Fibroblast of the aortic adventitia (primary cell): ENCODE data around the gene IL16. TPM values are rescaled to one million over a fixed set of nuclear protein-coding genes. Genes with fewer than 3 reads are reported as not detected.

Experiments used
- DNase-seq: peaks from one replicate; pipeline ENCODE4 v3.0.0-alpha.2; 2010; ENCODE audit warnings: low read depth
- H3K4me3 ChIP-seq: 2 replicates; pipeline ENCODE4 v1.5.1; 2011; ENCODE audit warnings: low read depth, mild to moderate bottlenecking, control low read depth, low read length, moderate library complexity
- total RNA-seq: library from RNA; depleted of rRNA; stranded (reverse); fragments of >200 nt; gene quantifications from 2 replicates; pipeline ENCODE4 v1.2.3, GENCODE V29; 2012; ENCODE audit warnings: low replicate concordance
- TF ChIP-seq, protein P1 (sequence below): IDR thresholded peaks from 2 replicates; pipeline ENCODE4 v1.5.1; 2011; ENCODE audit warnings: mild to moderate bottlenecking, low read length, control low read depth, inconsistent platforms; ENCODE audit not compliant: insufficient read depth

IL16 gene
- total RNA-seq, 1 donor = 1.4 TPM

DNA sequence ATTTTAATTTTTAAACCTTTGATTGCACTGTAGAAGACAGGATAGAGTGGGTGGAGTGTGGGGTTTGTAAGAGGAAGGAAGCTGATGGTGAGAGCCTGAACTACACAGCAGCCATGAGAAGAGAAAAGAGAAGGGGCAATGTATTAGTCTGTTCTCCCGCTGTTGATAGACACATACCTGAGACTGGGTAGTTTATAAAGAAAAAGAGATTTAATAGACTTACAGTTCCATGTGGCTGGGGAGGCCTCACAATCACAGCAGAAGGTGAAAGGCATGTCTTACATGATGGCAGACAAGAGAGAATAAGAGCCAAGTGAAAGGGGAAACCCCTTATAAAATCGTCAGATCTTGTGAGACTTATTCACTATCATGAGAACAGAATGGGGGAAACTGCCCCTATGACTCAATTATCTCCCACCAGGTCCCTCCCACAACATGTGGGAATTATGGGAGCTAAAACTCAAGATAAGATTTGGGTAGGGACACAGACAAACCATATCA lies 90.0 kb downstream of the IL16 start:
- no peak for DNase-seq
- H3K4me3 ChIP-seq = no peak overlapping the region
- TF ChIP-seq, protein P1, sequence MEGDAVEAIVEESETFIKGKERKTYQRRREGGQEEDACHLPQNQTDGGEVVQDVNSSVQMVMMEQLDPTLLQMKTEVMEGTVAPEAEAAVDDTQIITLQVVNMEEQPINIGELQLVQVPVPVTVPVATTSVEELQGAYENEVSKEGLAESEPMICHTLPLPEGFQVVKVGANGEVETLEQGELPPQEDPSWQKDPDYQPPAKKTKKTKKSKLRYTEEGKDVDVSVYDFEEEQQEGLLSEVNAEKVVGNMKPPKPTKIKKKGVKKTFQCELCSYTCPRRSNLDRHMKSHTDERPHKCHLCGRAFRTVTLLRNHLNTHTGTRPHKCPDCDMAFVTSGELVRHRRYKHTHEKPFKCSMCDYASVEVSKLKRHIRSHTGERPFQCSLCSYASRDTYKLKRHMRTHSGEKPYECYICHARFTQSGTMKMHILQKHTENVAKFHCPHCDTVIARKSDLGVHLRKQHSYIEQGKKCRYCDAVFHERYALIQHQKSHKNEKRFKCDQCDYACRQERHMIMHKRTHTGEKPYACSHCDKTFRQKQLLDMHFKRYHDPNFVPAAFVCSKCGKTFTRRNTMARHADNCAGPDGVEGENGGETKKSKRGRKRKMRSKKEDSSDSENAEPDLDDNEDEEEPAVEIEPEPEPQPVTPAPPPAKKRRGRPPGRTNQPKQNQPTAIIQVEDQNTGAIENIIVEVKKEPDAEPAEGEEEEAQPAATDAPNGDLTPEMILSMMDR = no peak

DNA sequence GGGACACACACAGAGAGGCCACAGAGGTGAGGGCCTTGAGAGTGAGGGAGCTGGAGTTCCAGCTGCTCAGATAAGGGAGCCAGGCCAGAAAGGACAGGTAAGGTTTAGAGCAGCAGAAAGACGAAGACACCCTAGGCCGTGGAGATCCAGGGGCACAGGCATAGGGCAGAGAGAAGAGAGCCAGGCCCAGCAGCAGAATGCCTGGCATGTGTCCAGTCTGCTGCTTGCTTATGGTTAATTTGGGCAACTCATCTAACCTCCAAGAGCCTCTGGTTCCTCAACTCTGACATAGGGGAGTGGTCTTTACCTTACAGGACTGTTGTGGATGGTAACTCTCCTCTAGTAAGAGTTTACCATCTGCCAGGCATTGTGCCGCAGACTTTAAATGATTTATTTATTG lies 91.4 kb downstream of the IL16 start:
- no peak for DNase-seq
- no peak overlapping the region for H3K4me3 ChIP-seq
- TF ChIP-seq, protein P1 = no peak

DNA sequence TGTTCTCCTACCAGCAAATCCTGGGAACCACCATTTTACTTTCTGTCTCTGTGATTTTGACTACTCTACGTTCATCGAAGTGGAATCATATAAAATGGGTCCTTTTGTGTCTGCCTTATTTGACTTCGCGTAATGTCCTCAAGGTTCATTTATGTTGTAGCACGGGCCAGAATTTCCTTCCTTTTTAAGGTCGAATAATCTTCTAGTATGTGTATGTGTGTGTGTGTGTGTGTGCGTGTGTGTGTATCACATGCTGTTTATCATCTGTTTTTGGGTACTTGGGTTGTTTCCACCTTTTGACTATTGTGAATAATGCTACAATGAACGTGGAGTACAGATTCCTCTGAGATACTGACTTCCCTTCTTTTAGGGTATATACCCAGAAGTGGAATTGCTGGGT lies 91.9 kb downstream of the IL16 start:
- no peak overlapping the region for H3K4me3 ChIP-seq
- DNase-seq = no peak
- TF ChIP-seq, protein P1 = no peak

DNA sequence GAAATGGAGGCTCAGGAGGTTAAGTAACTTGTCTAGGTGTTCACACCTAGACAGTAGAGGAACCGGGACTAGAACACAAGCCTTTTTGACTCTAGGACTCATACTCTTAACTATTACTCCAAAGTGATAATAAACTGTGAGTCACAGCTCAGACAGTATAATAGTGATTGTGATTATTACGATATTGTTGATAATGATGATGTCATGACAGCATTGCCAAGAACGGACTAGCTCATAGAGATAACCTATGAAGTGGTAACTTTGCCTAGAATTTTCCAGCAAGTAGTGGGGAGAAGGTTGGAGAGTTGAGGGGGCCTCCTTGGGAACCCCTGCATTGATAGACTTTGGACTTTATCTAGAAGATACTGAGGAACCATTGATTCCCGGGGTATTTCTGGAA lies 93.2 kb downstream of the IL16 start:
- TF ChIP-seq, protein P1 = no peak
- peak; percentile 19 for DNase-seq

DNA sequence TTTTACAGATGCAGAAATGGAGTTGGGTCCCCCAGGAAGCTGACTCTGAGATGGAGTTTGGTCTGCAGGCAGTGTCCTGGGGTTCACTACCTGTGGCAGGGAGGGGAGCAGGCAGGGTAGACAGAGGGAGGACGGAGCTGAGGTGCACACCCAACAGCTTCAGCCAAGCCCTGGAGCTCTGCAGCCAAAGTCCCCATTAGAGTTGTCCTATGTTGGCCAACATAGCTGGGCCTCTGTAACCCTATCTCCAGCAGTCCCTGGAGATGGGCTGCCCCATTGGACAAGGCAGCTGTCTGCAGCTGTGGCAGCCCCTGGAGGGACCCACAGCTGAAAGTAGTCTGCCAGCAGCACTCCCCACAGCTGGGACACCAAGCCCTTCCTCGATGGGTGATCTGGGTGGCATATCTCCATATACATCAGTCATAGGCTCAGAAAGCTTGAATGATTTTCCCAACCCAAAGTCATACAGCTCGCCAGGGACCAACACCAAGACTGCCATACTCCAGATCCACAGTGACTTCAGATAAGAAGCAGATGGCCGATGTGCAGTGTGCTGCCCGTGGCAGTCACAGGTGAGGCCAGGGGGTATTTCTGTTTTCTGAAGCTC lies 95.3 kb downstream of the IL16 start:
- DNase-seq = no peak

More for the DNA sequence above, 93.2 kb downstream of the IL16 start:
- H3K4me3 ChIP-seq = no peak overlapping the region

DNA sequence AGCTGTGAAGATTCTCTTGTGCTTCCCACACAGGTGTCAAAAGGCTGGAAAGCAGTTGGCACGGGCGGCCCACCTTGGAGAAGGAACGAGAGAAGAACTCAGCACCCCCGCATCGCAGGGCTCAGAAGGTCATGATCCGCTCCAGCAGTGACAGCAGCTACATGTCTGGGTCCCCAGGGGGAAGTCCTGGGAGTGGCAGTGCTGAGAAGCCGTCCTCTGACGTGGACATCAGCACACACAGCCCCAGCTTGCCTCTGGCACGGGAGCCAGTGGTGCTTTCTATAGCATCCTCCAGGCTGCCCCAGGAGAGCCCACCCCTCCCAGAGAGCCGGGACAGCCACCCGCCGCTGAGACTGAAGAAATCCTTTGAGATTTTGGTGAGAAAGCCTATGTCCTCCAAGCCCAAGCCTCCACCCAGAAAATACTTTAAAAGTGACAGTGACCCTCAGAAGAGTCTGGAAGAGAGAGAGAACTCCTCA lies 95.9 kb downstream of the IL16 start:
- no peak for DNase-seq
- H3K4me3 ChIP-seq = no peak overlapping the region
- TF ChIP-seq, protein P1 = no peak

More for the DNA sequence above, 95.3 kb downstream of the IL16 start:
- TF ChIP-seq, protein P1 = no peak
- H3K4me3 ChIP-seq = no peak overlapping the region
